ENCODE measurements around the gene RPL27.

- TF ChIP-seq SUZ12 (IDR thresholded peaks at IDR 0.05; ENCODE audit: low read length) (no peak), KDM4A (IDR thresholded peaks at IDR 0.05; ENCODE audit: low read depth, low read length, severe bottlenecking) (no peak), RBBP5 (IDR thresholded peaks at IDR 0.05; ENCODE audit: borderline replicate concordance, low read depth, low read length) (no peak), CTCF (IDR thresholded peaks at IDR 0.05; ENCODE audit: control extremely low read depth in 1 of 3, insufficient read depth in 1 of 3, low read depth in 1 of 3, low read length in 3 of 3) (no peak), CHD1 (IDR thresholded peaks at IDR 0.05; ENCODE audit: low read depth, low read length) (no peak)
Measured at GRCh38 chr17:43018008-43018853, 20.0 kb downstream of the RPL27 start.

All from H1 (cell line).